Ishikawa (cell line): Measurements from ENCODE around the gene NDOR1.

ENCODE experiments used
- CEBPB ChIP-seq: IDR thresholded peaks from 2 replicates; pipeline ENCODE4 v1.6.1; 2012
- CREB1 ChIP-seq: IDR thresholded peaks from 2 replicates; pipeline ENCODE4 v1.6.1; 2012; ENCODE audit warnings: low read depth
- EGR1 ChIP-seq: IDR thresholded peaks from 2 replicates; pipeline ENCODE4 v1.6.1; 2012
- EP300 ChIP-seq: IDR thresholded peaks from 2 replicates; pipeline ENCODE4 v1.6.1; 2012; ENCODE audit warnings: borderline replicate concordance
- FOXM1 ChIP-seq: IDR thresholded peaks from 2 replicates; pipeline ENCODE4 v1.6.1; 2012; ENCODE audit warnings: low read depth, borderline replicate concordance
- MAX ChIP-seq: IDR thresholded peaks from 2 replicates; pipeline ENCODE4 v1.6.1; 2012
- NFIC ChIP-seq: IDR thresholded peaks from 2 replicates; pipeline ENCODE4 v1.6.1; 2012
- RAD21 ChIP-seq: IDR thresholded peaks from 2 replicates; pipeline ENCODE4 v1.6.1; 2012; ENCODE audit warnings: low read depth
- REST ChIP-seq: IDR thresholded peaks from 2 replicates; pipeline ENCODE4 v1.6.1; 2012; ENCODE audit warnings: low read depth, mild to moderate bottlenecking
- TAF1 ChIP-seq: IDR thresholded peaks from 2 replicates; pipeline ENCODE4 v1.6.1; 2012; ENCODE audit warnings: low read depth, mild to moderate bottlenecking
- TCF12 ChIP-seq: IDR thresholded peaks from 2 replicates; pipeline ENCODE4 v1.6.1; 2012; ENCODE audit warnings: low read depth
- TEAD4 ChIP-seq: IDR thresholded peaks from 2 replicates; pipeline ENCODE4 v1.6.1; 2012
- USF1 ChIP-seq: IDR thresholded peaks from 2 replicates; pipeline ENCODE4 v1.6.1; 2012
- YY1 ChIP-seq: IDR thresholded peaks from 2 replicates; pipeline ENCODE4 v1.6.1; 2012; ENCODE audit warnings: low read depth
- ZBTB7A ChIP-seq: IDR thresholded peaks from 2 replicates; pipeline ENCODE4 v1.6.1; 2012; ENCODE audit warnings: low read depth

NDOR1 gene

GRCh38 chr9:137232101-137232500, 26.6 kb downstream of the NDOR1 start:
- no peak for TF ChIP-seq TCF12
- no peak for TF ChIP-seq REST
- no peak for TF ChIP-seq FOXM1

GRCh38 chr9:137232510-137232909, 27.0 kb downstream of the NDOR1 start:
- TF ChIP-seq EGR1 (no peak), USF1 (no peak), TCF12 (no peak), CREB1 (no peak), FOXM1 (no peak), EP300 (no peak), TAF1 (no peak), MAX (no peak), NFIC (no peak), TEAD4 (no peak), ZBTB7A (no peak), REST (no peak), RAD21 (no peak), YY1 (no peak), CEBPB (no peak)

GRCh38 chr9:137233143-137233980, 27.9 kb downstream of the NDOR1 start:
- TF ChIP-seq USF1 (no peak), TAF1 (no peak), NFIC (no peak), FOXM1 (no peak), EP300 (no peak), MAX (no peak), EGR1 (no peak), TEAD4 (no peak)

- TF ChIP-seq REST (no peak), EGR1 (no peak), EP300 (no peak), ZBTB7A (no peak), MAX (no peak)
Observed at GRCh38 chr9:137234055-137234697, 28.7 kb downstream of the NDOR1 start.
